GM18909 (cell line): Measurements from ENCODE around the gene ZBTB43.
"Not testable (repeated sequence)": the region's sequence is repeated elsewhere in the genome, so short reads cannot be mapped to it uniquely, and the experiment has no call there.

Experiments used
- ATAC-seq: cut with Tn5 transposase; IDR thresholded peaks from one replicate; pipeline ENCODE4 v1.9.1; 2021; ENCODE audit warnings: mild to moderate bottlenecking; ENCODE audit not compliant: unreplicated experiment, poor library complexity

Gene ZBTB43

DNA sequence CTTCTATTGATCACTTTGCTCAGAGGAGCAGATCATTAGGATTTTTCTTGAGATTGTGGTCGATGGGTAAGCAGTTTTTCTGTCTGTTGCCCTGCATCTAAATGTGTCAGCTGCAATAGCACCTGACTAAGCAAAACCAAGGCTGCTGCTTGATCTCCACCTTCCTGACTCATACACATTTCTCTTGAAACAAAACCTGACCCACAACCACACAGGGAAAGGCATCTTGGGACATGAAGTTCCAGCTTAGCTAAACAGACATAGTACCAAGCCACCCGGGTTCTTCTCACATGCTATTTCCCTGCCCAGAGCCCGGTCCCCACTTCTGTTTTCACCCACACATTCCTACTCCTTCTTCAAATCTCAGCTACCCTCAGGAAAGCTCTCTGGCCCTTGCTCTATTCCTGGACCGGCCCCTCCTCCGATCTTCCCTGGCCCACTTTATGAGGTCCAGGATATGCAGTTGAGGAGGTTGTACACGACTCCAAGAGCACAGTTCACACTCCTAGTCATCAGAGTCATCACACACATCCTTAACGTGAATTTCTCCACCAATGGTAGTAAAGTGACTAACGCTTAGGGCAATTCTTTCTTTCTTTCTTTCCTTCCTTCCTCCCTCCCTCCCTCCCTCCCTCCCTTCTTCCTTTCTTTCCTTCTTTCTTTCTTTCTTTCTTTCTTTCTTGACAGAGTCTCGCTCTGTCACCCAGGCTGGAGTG, 16.0 kb upstream of the ZBTB43 start:
- no peak for ATAC-seq

GRCh38 chr9:126790561-126790960, 14.3 kb upstream of the ZBTB43 start:
- no peak for ATAC-seq

DNA sequence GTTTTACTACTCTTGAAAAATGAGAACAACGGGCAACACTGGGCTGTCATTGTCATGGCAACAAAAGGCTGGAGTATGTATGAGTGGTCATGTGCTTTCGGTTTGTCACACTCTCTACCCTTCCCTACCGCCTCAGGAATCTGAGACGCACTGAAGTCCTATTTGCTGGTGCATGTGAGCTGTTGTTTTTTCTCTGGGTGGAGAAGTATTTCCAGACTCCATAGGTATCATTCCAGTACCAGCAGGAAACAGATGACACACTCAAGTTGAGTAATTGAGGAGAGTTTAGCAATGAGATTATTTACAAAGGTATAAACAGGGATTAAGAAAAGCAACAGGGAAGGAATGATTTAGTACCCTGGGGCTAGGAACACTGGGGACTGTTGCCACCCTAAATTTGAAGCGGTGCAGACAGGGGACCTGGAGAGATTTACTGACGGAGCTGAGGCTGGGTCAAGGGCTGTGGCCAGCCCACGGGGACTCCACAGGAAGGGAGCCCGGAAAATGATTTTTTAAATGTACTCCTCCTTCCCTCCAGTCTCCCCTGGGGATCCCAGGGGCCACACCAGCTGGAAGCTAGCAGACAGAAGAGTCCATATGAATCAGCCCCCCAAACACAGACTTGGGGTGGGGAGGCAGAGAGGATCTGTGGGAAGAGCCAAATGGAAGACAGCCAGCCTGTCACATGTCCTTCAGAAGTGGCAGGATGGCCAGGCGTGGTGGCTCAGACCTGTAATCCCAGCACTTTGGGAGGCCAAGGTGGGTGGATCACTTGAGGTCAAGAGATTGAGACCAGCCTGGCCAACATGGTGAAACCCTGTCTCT, 13.2 kb upstream of the ZBTB43 start:
- no peak for ATAC-seq

DNA sequence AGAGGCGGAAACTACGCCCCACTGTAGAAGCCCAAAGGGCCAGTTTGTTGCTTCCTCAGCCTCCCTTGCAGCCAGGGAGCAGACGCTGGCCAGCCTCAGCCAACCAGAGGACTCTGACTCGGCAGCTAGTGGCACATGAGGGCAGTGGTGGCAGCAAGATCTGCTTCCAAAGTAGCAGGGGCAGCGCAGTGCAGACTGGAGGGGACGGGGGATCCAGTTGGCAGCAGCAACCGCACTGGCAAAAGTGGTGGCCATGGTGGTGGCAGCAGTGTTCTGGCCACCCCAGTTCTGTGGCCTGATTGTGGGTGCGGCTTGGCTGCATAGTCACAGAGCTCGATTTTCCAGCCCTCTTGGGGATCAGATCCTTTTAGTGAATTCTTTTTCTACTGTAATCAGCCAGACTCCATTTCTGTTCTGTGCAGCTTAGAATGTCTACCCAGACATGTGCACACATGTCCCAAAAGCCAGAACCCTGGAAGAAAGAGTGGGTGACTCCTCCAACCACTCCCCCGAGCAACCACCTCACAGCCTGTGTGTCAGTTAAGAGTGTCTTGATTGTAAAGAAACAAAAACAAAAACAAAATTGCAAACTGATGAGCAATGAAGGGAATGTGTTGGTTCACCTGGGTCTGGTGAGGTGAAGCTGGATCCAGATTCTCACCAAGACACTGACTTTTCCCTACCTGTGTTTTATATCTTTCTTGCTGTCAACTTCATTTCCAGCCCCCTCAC, 11.0 kb upstream of the ZBTB43 start:
- ATAC-seq, result no peak

DNA sequence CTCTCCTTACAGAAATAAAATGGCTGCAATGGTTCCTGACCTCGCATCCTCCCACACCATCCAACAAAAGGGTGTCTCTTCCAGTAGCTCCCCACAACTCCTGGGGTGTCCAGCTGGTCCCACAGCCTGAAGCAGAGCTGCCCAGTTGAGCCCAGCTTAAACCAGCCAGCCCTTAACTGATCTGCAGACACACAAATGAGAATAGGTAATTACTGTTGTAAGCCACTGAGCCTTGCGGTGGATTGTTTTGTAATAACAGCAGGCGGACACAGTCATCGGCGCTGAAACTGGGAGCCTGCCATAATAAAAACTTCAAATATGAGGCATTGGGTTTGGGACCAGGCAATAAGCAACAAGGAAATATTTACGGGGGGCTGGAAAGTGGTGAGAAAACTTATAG, 10.4 kb upstream of the ZBTB43 start:
- no peak for ATAC-seq

DNA sequence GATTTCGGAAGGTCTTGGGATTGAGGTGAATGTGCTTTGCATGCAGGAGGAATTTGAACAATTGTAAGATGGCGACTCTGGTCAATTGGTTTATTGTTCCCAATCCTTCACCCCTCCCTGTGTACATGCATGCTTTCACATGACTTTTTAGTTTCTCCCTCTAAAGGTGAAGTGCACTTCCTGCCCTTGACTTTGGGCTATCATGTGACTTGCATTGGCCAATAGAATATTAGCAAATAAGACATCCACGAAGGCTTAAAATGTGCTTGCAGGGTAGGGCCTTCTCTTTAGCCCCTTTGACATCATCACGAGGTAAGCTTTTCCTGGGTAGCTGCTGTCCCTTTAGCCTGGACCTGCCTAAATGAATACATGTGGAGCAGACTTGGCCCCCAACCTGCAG, 8.1 kb upstream of the ZBTB43 start:
- ATAC-seq, result no peak

DNA sequence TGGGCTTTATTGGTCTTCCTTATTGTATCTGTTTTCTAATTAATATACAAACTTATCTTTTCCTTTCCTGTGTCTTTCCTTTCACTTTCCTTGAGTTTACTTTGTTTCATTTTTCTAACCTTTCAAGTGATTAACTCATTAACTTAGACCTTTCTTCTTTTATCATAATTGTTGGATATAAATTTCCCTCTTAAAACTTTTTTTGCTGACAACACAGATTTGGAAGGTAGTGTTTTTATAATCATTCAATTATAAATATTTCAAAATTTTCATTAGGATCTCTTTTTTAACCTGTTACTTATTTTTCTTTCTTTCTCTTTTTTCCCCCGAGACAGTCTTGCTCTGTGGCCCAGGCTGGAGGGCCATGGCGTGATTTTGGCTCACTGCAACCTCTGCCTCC, 6.9 kb upstream of the ZBTB43 start:
- no peak for ATAC-seq

GRCh38 chr9:126799034-126799433, 5.8 kb upstream of the ZBTB43 start:
- no peak for ATAC-seq

GRCh38 chr9:126802318-126803059, 2.4 kb upstream of the ZBTB43 start:
- no peak for ATAC-seq

- ATAC-seq, result no peak
Observed at GRCh38 chr9:126804198-126804695, 593 bp upstream of the ZBTB43 start.

DNA sequence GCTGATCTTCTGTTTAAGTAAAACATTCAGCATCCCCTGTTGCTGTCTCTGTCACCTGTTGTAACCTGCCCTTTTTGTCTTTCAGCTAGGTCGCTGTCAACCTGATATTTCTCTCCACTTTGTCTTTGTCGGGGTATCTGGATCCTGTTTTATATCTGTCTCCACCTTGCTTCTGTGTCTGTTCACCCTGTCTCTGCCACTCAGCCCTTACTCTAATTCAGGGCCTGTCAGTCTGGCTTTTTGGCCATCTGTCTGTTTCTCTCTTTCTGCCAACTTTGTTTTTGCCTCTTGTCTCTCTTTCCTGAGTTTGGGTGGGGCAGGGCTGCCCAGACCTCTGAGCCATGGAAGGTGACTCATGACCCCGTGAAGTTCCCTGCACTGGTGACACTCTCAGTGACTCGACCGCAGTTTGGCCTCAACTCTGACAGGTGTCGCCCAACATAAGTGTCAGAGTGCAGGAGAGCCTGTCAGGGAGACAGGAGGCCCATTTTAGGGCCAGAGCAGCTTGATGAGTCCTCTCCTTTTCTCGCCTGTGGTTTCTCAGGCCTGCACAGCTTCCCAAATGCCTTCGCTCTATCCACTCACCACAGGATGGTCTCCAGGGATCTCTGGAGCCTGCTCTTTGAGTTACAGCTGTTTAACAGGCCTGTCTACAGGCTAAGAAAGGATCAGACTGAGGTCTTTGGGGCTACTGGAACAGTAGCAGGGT, 868 bp downstream of the ZBTB43 start:
- peak; percentile 73 for ATAC-seq

DNA sequence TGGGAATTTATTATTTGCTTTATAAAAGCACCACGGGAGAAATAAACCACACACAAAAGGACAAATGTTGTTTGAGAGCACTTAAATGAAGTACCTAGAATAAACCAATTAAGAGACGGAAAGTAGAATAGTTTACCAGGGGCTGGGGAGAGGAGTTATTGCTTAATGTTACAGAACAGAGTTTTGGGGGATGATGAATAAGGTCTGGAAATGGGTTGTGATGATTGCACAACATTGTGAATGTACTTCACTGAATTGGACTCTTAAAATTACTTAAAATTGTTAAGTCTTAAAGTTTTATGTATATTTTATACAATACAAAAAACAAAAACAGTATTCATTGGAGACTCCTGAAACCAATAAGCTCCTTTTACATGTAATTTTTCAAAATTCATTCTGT, 1.5 kb downstream of the ZBTB43 start:
- ATAC-seq, result no peak

DNA sequence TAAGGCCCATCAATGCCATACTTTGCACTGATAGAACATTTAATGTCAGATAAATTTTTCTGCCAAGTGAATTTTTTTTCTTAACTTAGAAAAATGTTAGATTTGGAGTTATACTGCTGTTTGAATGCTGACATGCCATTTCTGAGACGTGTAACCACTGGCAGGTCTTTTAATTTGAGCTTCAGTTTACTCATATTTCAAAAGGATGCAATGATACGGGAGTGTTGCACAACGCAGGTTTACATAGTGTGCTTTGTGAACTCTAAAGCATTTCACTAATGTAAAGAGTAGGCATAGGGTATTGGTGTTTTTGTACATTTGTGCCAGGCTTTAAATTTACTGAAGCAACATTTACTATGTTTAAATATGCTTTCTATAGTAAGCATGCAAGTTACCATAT, 4.2 kb downstream of the ZBTB43 start:
- no peak for ATAC-seq

DNA sequence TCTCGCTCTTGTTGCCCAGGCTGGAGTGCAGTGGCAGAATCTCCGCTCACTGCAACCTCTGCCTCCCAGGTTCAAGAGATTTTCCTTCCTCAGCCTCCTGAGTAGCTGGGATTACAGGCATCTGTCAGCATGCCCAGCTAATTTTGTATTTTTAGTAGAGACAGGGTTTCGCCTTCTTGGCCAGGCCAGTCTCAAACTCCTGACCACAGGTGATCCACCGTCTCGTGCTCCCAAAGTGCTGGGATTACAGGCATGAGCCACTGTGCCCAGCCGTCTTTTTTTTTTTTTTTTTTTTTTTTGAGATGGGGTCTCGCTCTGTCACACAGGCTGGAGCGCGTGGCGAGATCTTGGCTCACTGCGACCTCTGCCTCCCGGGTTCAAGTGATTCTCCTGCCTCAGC, 5.4 kb downstream of the ZBTB43 start:
- not testable (repeated sequence) for ATAC-seq

GRCh38 chr9:126813072-126813471, 8.2 kb downstream of the ZBTB43 start:
- ATAC-seq, result no peak

DNA sequence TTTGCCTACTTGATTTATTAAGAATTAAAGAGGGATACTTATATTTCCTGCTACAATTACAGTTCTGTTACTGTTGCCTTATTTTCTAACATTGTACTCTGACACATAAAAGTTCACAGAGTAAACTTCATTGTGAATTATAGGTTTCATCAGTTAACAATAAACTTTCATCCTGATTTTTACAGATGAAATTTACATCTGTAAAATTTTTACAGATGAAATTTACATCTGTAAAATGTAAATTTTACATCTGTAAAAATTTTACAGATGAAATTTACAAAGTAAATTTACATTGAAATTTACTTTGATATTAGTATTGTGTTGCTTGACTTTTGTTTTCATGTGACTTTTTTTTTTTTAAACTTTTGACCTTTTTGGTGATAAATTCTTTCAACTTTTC, 9.3 kb downstream of the ZBTB43 start:
- ATAC-seq, result no peak

DNA sequence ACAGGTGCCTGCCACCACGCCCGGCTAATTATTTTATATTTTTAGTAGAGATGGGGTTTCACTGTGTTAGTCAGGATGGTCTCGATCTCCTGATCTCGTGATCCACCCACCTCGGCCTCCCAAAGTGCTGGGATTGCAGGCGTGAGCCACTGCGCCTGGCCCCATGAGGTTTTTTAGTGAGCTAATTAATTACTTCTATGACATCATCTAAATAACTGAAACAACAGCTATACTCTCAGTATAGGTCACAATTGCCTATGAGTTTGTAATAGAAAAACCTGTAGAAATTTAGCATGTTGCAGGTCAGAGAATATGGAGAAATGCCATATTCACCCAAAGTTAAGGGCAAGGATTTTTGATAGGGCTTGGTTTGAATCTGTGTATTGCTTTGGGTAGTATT, 12.8 kb downstream of the ZBTB43 start:
- ATAC-seq, result not testable (repeated sequence)

DNA sequence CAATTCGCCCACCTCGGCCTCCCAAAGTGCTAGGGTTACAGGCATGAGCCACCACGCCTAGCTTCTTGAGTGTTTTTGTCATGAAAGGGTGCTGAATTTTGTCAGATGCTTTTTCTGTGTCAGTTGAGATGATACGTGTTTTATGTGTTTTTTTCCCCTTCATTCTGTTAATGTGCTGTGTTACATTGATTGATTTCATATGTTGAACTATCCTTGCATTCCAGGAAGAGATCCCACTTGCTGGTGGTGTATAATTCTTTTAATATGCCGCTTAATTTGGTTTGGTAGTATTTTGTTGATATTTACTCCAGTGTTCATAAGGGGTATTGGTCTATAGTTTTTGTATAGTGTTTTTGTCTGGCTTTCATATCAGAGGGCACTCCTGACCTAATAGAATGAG, 13.6 kb downstream of the ZBTB43 start:
- no peak for ATAC-seq

- ATAC-seq, result no peak
Observed at GRCh38 chr9:126819482-126819881, 14.6 kb downstream of the ZBTB43 start.

GRCh38 chr9:126822278-126822677, 17.4 kb downstream of the ZBTB43 start:
- no peak for ATAC-seq
